ENCODE data around the gene GPHN.

DNA sequence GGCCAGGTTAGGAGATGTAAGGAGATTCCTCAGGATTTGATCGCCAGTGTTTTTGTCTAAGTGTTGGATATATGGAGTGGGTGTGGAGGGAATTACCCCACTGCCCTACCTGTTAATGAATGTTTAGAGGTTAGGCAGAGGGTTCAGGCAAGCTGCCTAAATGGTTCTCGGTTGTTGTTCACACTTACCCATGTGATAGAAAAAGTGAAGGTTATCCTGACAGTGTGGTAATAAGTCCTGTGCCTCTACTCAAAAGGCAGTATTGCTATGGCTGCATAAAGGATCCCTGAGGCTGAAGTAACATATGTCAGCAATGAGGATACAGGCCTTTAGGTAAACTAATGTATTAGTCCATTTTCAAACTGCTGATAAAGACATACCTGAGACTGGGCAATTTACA is 112.0 kb downstream of the GPHN start:
- no peak for TF ChIP-seq POLR2A (IDR thresholded peaks at IDR 0.05; ENCODE audit: low read depth, low read length)
- TF ChIP-seq, protein P1, sequence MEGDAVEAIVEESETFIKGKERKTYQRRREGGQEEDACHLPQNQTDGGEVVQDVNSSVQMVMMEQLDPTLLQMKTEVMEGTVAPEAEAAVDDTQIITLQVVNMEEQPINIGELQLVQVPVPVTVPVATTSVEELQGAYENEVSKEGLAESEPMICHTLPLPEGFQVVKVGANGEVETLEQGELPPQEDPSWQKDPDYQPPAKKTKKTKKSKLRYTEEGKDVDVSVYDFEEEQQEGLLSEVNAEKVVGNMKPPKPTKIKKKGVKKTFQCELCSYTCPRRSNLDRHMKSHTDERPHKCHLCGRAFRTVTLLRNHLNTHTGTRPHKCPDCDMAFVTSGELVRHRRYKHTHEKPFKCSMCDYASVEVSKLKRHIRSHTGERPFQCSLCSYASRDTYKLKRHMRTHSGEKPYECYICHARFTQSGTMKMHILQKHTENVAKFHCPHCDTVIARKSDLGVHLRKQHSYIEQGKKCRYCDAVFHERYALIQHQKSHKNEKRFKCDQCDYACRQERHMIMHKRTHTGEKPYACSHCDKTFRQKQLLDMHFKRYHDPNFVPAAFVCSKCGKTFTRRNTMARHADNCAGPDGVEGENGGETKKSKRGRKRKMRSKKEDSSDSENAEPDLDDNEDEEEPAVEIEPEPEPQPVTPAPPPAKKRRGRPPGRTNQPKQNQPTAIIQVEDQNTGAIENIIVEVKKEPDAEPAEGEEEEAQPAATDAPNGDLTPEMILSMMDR (conservative IDR thresholded peaks at IDR 0.05; ENCODE audit: low read depth, low read length), result no peak
- no peak for TF ChIP-seq RCOR1 (IDR thresholded peaks at IDR 0.05; ENCODE audit: insufficient replicate concordance, low read length)
- TF ChIP-seq MXI1 (IDR thresholded peaks at IDR 0.05; ENCODE audit: borderline replicate concordance, low read depth, low read length), result no peak
- TF ChIP-seq RFX5 (IDR thresholded peaks at IDR 0.05; ENCODE audit: low read depth, low read length), result no peak
- no peak for TF ChIP-seq FOS (IDR thresholded peaks at IDR 0.05; ENCODE audit: low read depth, low read length)
- TF ChIP-seq, protein P2, sequence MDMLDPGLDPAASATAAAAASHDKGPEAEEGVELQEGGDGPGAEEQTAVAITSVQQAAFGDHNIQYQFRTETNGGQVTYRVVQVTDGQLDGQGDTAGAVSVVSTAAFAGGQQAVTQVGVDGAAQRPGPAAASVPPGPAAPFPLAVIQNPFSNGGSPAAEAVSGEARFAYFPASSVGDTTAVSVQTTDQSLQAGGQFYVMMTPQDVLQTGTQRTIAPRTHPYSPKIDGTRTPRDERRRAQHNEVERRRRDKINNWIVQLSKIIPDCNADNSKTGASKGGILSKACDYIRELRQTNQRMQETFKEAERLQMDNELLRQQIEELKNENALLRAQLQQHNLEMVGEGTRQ (IDR thresholded peaks at IDR 0.05; ENCODE audit: low read depth, low read length), result no peak
- TF ChIP-seq BHLHE40 (IDR thresholded peaks at IDR 0.05; ENCODE audit: low read depth, low read length), result no peak
- no peak for TF ChIP-seq SMC3 (IDR thresholded peaks at IDR 0.05; ENCODE audit: low read depth, low read length)
